Measurements from ENCODE around the gene PDK2.

- no peak for TF ChIP-seq POLR2AphosphoS5 (IDR thresholded peaks at IDR 0.05)
- TF ChIP-seq EP300 (IDR thresholded peaks at IDR 0.05), result no peak
- TF ChIP-seq, protein P1, sequence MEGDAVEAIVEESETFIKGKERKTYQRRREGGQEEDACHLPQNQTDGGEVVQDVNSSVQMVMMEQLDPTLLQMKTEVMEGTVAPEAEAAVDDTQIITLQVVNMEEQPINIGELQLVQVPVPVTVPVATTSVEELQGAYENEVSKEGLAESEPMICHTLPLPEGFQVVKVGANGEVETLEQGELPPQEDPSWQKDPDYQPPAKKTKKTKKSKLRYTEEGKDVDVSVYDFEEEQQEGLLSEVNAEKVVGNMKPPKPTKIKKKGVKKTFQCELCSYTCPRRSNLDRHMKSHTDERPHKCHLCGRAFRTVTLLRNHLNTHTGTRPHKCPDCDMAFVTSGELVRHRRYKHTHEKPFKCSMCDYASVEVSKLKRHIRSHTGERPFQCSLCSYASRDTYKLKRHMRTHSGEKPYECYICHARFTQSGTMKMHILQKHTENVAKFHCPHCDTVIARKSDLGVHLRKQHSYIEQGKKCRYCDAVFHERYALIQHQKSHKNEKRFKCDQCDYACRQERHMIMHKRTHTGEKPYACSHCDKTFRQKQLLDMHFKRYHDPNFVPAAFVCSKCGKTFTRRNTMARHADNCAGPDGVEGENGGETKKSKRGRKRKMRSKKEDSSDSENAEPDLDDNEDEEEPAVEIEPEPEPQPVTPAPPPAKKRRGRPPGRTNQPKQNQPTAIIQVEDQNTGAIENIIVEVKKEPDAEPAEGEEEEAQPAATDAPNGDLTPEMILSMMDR (IDR thresholded peaks at IDR 0.05), result no peak
- no peak for TF ChIP-seq POLR2A (IDR thresholded peaks at IDR 0.05)
Observed at GRCh38 chr17:50154604-50155003, 59.5 kb downstream of the PDK2 start.
